Measurements from ENCODE around the gene APOA4.
A peak's percentile ranks its signal among the peaks of the same experiment; 100 is the strongest.

APOA4 gene

GRCh38 chr11:116798368-116798767 lies 24.7 kb downstream of the APOA4 start:
- no peak for DNase-seq

GRCh38 chr11:116797816-116798215 lies 25.3 kb downstream of the APOA4 start:
- no peak for DNase-seq

DNA sequence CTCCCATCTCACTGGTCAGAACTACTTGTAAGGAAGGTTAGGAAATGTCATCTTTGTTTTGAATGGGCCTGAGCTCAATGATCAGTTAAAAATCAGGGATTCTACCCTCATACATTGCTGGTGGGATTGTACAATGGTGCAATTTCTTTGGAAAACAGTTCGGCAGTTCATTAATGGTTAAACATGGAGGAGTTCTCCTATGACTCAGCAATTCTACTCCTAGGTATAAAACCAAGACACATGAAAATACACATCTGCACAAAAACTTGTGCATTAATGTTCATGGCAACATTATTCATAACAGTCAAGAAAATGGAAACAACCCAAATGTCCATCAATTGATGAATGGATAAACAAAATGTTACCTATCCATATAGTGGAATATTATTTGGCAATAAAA lies 26.6 kb downstream of the APOA4 start:
- DNase-seq: no peak

GRCh38 chr11:116794851-116795250 lies 28.3 kb downstream of the APOA4 start:
- DNase-seq: no peak

DNA sequence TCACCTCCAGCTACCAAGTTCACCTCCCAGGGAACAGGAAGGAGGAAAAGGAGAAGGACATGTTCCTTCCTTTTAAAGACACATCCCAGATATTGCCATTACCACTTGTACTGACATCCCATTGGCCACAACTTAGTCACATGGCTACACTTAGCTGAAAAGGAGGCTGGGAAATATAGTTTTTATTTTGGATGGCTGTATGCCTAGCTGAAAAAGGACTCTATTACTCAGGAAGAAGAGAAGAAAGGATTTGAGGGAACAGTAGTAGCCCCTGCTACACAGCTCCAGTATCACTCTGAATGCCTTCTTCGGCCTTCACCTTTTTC lies 29.4 kb downstream of the APOA4 start:
- no peak for DNase-seq

DNA sequence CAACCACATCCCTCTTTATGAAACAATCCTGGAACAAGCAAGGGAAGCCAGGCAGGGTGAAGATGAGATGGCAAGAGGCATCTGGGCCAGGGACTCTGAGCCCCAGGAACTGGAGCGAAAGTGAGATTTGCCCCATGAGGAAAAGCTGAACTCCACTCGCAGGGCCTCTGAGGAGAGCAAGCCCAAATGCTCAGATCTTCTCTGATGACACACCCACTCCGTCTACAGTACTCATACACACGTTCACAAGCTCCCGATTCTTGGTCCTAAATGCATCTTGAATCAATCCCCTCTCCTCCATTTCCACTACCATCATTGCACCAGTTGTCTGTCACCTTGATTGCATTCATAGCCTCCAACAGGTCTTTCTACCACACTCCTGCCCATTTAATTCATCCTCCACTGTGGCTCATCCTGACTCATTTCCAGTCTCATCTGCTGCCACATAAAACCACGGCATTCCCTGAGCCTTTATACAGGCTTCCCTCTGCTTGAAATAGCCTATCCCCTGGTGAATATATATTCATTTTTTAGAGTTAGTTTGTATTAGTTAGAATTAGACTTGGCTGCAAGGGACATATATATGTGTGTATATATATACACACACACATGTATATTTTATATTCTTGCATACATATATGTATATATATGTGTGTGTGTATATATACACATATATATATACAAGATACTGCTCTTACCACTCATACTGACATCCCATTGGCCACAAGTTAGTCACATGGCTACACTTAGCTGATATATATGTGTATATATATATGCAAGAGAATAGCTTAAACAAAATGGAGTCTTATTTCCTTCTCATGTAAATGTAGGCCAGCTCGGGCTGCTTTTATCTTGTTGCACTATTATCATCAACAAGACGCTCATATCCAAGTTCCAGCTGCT lies 30.0 kb downstream of the APOA4 start:
- DNase-seq: no peak

DNA sequence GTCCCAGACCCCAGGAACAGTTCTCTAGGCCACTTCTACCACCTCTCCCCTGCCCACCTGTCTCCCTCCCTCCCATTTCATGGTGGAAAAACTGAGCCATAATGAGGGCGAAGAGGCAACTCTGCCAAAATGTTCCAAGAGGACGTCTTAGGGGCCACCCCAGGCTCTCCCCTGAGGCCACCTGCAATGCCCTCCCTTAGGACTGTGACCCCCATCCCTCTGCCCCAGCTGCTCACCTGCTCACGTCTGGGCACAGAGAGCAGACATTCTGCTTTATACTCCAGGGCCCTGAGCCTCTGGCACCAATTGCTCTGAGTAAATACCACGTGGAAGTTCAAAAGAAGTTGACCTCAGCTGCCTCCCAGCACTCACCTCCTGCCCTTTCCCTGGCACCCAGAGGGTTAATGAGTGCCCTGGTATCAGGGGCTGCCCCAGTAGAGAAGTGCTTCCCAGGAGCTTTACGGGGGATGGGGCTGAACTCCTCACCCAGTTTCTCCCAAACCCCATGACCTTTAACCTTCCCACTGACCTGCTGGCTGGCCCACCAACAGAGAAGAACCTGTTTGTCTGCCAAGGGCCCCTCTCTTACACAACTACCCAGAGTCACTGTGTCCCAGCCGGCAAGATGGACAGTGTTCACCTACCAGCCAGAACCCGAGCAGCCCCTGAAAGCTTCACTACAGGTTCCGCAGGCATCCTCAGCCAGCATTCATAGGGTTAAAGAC lies 30.8 kb downstream of the APOA4 start:
- DNase-seq: no peak

DNA sequence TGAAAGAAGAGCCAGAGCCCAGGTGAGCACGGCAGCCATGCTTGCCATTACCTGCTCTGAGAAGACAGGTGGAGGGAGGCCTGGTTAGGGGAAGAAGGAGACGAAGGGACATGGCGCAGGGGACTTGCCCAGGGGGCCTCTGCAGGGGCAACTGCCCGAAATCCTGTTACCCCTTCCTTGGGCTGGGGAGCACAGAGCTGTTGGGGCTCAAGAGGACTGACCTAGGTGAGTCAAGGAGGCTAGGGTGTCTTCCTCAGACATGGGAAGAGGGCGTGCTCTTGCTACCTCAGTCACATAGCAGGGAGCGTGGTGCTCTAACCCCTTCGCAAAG lies 31.3 kb downstream of the APOA4 start, which contains the start of gene APOA5:
TSS of gene APOA5 (minus strand) at position 67 of the 331 bp plus-strand sequence. CDS start at position 48, 19 bp downstream.
- DNase-seq: no peak

- DNase-seq: peak; percentile 28
These were observed 31.9 kb downstream of the APOA4 start for GRCh38 chr11:116791002-116791812.

DNA sequence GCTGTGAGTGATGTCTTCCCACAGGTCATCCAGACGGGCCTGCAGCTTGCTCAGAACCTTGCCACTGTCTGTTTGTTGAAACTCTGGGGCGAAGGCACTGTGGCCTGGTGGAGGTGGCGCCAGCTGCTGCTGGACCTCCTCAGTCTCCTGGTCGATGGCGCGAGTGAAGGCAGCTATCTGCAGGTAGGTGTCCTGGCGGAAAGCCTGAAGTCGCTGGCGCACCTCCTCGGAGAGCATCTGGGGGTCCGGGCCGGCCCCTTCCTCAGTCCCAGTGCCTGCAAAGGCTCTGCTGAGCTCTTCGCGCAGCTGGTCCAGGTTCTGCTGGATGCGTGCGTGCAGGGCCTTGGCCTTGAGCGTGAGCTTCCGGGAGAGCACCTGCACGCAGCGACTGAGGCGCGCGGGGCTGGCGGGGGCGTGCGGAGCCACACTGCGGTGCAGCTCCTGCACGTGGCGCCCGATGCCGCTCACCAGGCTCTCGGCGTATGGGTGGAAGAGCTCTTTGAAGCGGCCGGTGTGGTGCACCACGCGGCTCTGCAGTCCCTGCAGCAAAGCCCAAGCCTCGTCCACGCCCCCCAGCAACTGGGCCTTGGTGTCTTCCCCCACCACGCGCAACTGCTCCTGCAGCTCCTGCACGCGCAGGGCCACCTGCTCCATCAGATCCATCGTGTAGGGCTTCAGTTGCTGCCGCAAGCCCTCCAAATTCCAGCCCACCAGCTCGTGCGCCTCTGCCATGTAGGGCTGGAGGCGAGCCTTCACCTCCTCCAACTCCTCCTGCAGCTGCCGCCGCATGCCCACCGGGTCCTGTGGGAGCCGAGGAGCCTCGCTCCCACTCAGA lies 32.7 kb downstream of the APOA4 start:
- no peak for DNase-seq

GRCh38 chr11:116788975-116789374 lies 34.1 kb downstream of the APOA4 start:
- no peak for DNase-seq

GRCh38 chr11:116788534-116788933 lies 34.6 kb downstream of the APOA4 start:
- DNase-seq: no peak

- DNase-seq: peak; percentile 44
These were observed 35.2 kb downstream of the APOA4 start, which contains the start of gene ZPR1 for GRCh38 chr11:116787786-116788486. TSS of gene ZPR1 (minus strand) at chr11:116788023. CDS start at chr11:116787990, 33 bp downstream.

DNA sequence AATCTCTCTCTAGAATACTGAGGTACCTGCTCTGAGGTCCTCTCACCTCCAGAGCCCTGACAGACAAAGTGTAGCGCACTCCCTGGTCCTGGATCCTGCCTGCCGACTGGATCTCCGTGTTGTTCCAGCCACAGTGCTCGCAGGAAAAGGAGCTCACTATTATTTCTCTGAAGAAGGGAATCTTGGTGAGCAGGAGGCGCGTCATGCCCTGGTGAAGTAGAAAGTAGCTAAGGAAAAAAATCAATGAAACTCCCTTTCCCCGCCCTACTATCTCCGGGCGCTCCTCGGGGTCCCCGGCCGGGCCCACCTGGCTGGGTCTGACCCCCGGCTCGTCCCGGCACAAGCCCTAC lies 35.7 kb downstream of the APOA4 start:
- DNase-seq: no peak

GRCh38 chr11:116786966-116787365 lies 36.1 kb downstream of the APOA4 start:
- no peak for DNase-seq

DNA sequence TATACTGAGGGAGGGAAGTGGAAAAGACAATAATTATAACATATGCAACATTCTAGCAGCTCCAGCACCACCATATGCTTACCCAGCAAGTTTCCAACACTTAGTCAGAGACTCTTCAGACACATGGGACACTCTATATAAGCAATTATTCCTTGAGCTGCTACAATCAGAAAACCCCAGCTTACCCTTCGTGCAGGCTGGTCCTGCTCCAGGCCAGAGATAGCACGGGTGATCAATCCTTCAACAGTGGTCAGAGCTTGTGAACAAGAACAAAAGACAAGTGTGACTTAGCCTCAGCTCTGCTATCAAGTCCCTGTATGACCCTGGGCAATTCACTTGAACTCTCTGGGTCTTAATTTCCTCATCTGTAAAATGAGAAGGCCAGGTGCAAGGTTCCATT lies 36.8 kb downstream of the APOA4 start:
- DNase-seq: no peak

GRCh38 chr11:116782728-116783127 lies 40.4 kb downstream of the APOA4 start:
- no peak for DNase-seq

GRCh38 chr11:116778556-116778955 lies 44.5 kb downstream of the APOA4 start:
- no peak for DNase-seq

GRCh38 chr11:116777056-116777455 lies 46.0 kb downstream of the APOA4 start:
- DNase-seq: no peak

GRCh38 chr11:116776522-116776984 lies 46.6 kb downstream of the APOA4 start:
- DNase-seq: no peak

DNA sequence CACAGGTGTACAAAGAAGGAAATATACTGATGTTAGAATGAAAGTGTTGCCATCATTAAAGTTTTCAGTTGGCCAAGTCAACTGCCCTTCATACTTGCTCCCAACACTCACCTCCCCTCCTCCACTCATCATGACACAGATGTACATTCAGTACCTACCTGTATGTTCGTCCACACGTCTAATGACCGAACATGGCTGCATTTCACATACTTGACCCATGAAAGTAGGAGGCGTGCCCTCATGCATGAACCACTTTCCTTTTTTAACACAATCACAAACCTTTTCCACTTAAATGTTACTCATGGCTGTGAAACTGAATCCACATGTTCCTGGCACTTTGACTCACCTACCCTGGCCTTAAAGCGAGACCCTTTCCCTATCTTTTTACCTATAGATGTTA lies 47.1 kb downstream of the APOA4 start:
- no peak for DNase-seq

GRCh38 chr11:116774661-116775060 lies 48.4 kb downstream of the APOA4 start:
- no peak for DNase-seq

All from NCI-H2107 (cell line).